HG02642 (cell line): ENCODE measurements around the gene ZNF79.
A peak's percentile ranks its signal among the peaks of the same experiment; 100 is the strongest.

Experiments used
- ATAC-seq: cut with Tn5 transposase; IDR thresholded peaks from one replicate; pipeline ENCODE4 v1.9.1; 2021; ENCODE audit warnings: mild to moderate bottlenecking; ENCODE audit not compliant: unreplicated experiment, poor library complexity

The ZNF79 gene

GRCh38 chr9:127423934-127424675 is at the start of gene ZNF79:
Gene ZNF79, plus strand, starts transcription at chr9:127424382. Its CDS starts 406 bp downstream, at chr9:127424788.
- peak; percentile 91 for ATAC-seq

GRCh38 chr9:127380479-127380878 is 43.7 kb upstream of the ZNF79 start:
- no peak for ATAC-seq

- no peak for ATAC-seq
These were observed 41.6 kb upstream of the ZNF79 start for GRCh38 chr9:127382541-127382940.

- ATAC-seq: no peak
These were observed 40.0 kb upstream of the ZNF79 start for GRCh38 chr9:127384016-127384730.

- ATAC-seq: no peak
These were observed 39.3 kb upstream of the ZNF79 start for GRCh38 chr9:127384901-127385300.

- no peak for ATAC-seq
These were observed 37.9 kb upstream of the ZNF79 start for GRCh38 chr9:127386249-127386648.

GRCh38 chr9:127386981-127387380 is 37.2 kb upstream of the ZNF79 start:
- no peak for ATAC-seq

- peak; percentile 77 for ATAC-seq
These were observed 35.9 kb upstream of the ZNF79 start for GRCh38 chr9:127388037-127388855.

- no peak for ATAC-seq
These were observed 35.3 kb upstream of the ZNF79 start for GRCh38 chr9:127388856-127389238.

GRCh38 chr9:127389381-127390247 is 34.6 kb upstream of the ZNF79 start:
- no peak for ATAC-seq

GRCh38 chr9:127390248-127390545 is 34.0 kb upstream of the ZNF79 start:
- ATAC-seq: no peak

- no peak for ATAC-seq
These were observed 33.6 kb upstream of the ZNF79 start for GRCh38 chr9:127390563-127390962.

GRCh38 chr9:127392166-127392565 is 32.0 kb upstream of the ZNF79 start:
- no peak for ATAC-seq

- ATAC-seq: no peak
These were observed 31.2 kb upstream of the ZNF79 start for GRCh38 chr9:127392976-127393375.

- no peak for ATAC-seq
These were observed 30.5 kb upstream of the ZNF79 start for GRCh38 chr9:127393645-127394044.

GRCh38 chr9:127395497-127396252 is 28.5 kb upstream of the ZNF79 start:
- no peak for ATAC-seq

- ATAC-seq: no peak
These were observed 27.9 kb upstream of the ZNF79 start for GRCh38 chr9:127396253-127396807.

GRCh38 chr9:127396808-127397645 is 27.2 kb upstream of the ZNF79 start, which contains the start of gene SLC2A8:
Gene SLC2A8, plus strand, starts transcription at chr9:127397169. Its CDS starts 62 bp downstream, at chr9:127397231.
- peak; percentile 94 for ATAC-seq
